Kidney (tissue), 14 donors: Measurements from ENCODE around the gene TLX1. TPM values are rescaled to one million over a fixed set of nuclear protein-coding genes. Genes with fewer than 3 reads are reported as not detected.

ENCODE experiments used
- DNase-seq, 5 donors: peaks; one replicate each; pipeline ENCODE4 v3.0.0-alpha.2; 2013 to 2020
- FAIRE-seq: peaks from 2 replicates; lab custom pipeline; 2012; peaks lifted over from hg19 to GRCh38; lab: Jason Lieb, UNC
- H3K27ac ChIP-seq, 2 donors: one replicate each; pipeline ENCODE4 v1.7.0; 2013; ENCODE audit warnings: low read depth in 2 of 2, low read length in 2 of 2, inconsistent platforms in 1 of 2
- H3K27me3 ChIP-seq: one replicate; pipeline ENCODE4 v1.7.1; 2013; ENCODE audit warnings: low read length, inconsistent platforms; ENCODE audit not compliant: control insufficient read depth, insufficient read depth
- H3K36me3 ChIP-seq, 3 donors: one replicate each; pipeline versions ENCODE4 v1.7.0 to v1.7.1; 2013; ENCODE audit warnings: low read length in 3 of 3, control low read depth in 1 of 3, inconsistent platforms in 1 of 3; ENCODE audit not compliant: insufficient read depth in 3 of 3, control insufficient read depth in 2 of 3
- H3K4me1 ChIP-seq, 3 donors: one replicate each; pipeline versions ENCODE4 v1.7.0 to v1.7.1; 2013; ENCODE audit warnings: low read length in 3 of 3, inconsistent platforms in 1 of 3, low read depth in 1 of 3; ENCODE audit not compliant: control insufficient read depth in 2 of 3, insufficient read depth in 2 of 3
- H3K4me3 ChIP-seq, 3 donors: one replicate each; pipeline versions ENCODE4 v1.7.0 to v1.8.1; 2013; ENCODE audit warnings: low read length in 3 of 3, control low read depth in 1 of 3, inconsistent platforms in 1 of 3
- H3K9ac ChIP-seq, 3 donors: one replicate each; pipeline versions ENCODE4 v1.7.0 to v1.7.1; 2013; ENCODE audit warnings: low read length in 3 of 3, control low read depth in 1 of 3, inconsistent platforms in 1 of 3
- H3K9me3 ChIP-seq, 3 donors: one replicate each; pipeline versions ENCODE4 v1.7.0 to v1.7.1; 2013; ENCODE audit warnings: low read length in 3 of 3, control low read depth in 1 of 3, inconsistent platforms in 1 of 3; ENCODE audit not compliant: control insufficient read depth in 2 of 3, insufficient read depth in 1 of 3
- intact Hi-C: fragments of 100-400 bp; cut with DNase I; formaldehyde crosslinking; loops from one replicate; pipeline ENCODE4 v1.11.1; 2022
- polyA plus RNA-seq: library from polyadenylated mRNA; stranded (reverse); fragments of 350-450 nt; fragmentation: Illumina TruSeq; extraction: RNeasy Lipid Tissue Mini Kit (QIAGEN cat#74804); gene quantifications from one replicate; pipeline ENCODE4 v1.2.3, GENCODE V29; 2014; ENCODE audit warnings: low read depth, low replicate concordance; ENCODE audit not compliant: insufficient read depth
- total RNA-seq: library from RNA; stranded (reverse); fragmentation: NEBNext Ultra II Directional; extraction: Animal tissue kit (Norgen Biotek cat#: 25700); gene quantifications from one replicate; pipeline ENCODE4 v1.2.1, GENCODE V29; 2021
- TF ChIP-seq, protein P1 (sequence below): IDR thresholded peaks from 3 replicates; pipeline ENCODE4 v1.5.1; 2012; ENCODE audit warnings: mild to moderate bottlenecking, moderate library complexity, borderline replicate concordance; ENCODE audit not compliant: insufficient read depth; ENCODE audit errors: extremely low read depth
- donor health status: control.
- donor health status: control.
- donor health status: control.
- donor health status: control.
- donor health status: control.
- donor health status: DM: yes; HTN: yes; CAD: no.
- donor health status: Normal renal cell carcinoma (clear cell type).

The TLX1 gene
- total and polyA plus RNA-seq, 2 donors from 2014 or later = not detected

- intact Hi-C loops = loop anchor here (5.0 kb wide), 1 partner anchor 43 kb away; no protein-coding TSS in a partner anchor
- H3K4me3 ChIP-seq = no peak overlapping the region
- TF ChIP-seq, protein P1, sequence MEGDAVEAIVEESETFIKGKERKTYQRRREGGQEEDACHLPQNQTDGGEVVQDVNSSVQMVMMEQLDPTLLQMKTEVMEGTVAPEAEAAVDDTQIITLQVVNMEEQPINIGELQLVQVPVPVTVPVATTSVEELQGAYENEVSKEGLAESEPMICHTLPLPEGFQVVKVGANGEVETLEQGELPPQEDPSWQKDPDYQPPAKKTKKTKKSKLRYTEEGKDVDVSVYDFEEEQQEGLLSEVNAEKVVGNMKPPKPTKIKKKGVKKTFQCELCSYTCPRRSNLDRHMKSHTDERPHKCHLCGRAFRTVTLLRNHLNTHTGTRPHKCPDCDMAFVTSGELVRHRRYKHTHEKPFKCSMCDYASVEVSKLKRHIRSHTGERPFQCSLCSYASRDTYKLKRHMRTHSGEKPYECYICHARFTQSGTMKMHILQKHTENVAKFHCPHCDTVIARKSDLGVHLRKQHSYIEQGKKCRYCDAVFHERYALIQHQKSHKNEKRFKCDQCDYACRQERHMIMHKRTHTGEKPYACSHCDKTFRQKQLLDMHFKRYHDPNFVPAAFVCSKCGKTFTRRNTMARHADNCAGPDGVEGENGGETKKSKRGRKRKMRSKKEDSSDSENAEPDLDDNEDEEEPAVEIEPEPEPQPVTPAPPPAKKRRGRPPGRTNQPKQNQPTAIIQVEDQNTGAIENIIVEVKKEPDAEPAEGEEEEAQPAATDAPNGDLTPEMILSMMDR = no peak
These were observed 9.2 kb downstream of the TLX1 start for GRCh38 chr10:101140084-101140949.

DNA sequence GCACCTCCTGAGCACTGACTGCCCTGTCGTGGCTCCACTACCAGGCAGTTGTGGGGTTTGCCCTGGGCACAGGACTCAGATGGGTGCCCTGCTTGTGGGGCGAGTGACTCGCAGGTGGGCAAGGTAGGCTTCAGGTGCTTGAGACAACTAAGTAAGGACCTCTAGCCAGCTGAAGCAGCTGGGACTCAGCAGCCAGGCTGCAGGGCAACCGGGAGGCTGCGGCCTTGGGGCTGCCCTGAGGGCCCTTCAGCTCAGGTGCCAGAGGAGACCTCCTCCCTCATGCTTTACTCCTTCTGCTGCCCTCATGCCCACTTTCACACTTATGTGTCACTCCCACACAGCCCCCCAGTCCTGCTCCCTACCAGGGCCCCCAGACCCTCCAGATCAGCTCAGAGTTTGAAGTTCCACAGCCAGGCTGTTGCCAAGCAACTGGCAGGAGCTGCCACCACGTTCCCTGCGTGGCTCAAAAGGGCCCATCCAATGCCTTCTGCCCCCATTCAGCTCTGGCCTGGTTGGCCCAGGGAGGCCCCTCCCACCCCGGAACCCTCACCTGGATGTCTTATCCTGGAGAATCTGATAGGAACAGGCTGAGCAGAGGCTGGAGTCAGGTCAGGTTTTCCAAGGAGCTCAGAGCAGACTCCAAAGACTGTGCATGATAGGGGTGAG, 10.0 kb downstream of the TLX1 start:
- no peak for DNase-seq
- FAIRE-seq = no peak
- Histone ChIP-seq H3K4me1 (peaks cover 0 to 2% (median 0%) of the 10 kb centered on the region in 3 donors), H3K4me3 (no peak overlapping the region), H3K27me3 (peaks cover 80% of the 10 kb centered on the region), H3K36me3 (no peaks in the 10 kb centered on the region), H3K9ac (no peak overlapping the region), H3K27ac (no peak overlapping the region), H3K9me3 (no peaks in the 10 kb centered on the region)
- intact Hi-C loops = loop anchor here (5.0 kb wide), 1 partner anchor 44 kb away; no protein-coding TSS in a partner anchor
- TF ChIP-seq, protein P1 = no peak

More at GRCh38 chr10:101140084-101140949, 9.2 kb downstream of the TLX1 start:
- DNase-seq (peak in 2 of 5 donors; percentile 55 to 73), FAIRE-seq (no peak)
- no peak overlapping the region for H3K27ac ChIP-seq
- no peaks in the 10 kb centered on the region for H3K9me3 ChIP-seq
- peaks cover 82% of the 10 kb centered on the region for H3K27me3 ChIP-seq
- H3K4me1 ChIP-seq = peaks cover 0 to 2% (median 0%) of the 10 kb centered on the region in 3 donors
- no peaks in the 10 kb centered on the region for H3K36me3 ChIP-seq
- H3K9ac ChIP-seq = no peak overlapping the region

GRCh38 chr10:101141616-101142532, 10.8 kb downstream of the TLX1 start:
- Histone ChIP-seq H3K27me3 (peaks cover 77% of the 10 kb centered on the region), H3K9me3 (no peaks in the 10 kb centered on the region), H3K36me3 (no peaks in the 10 kb centered on the region), H3K4me1 (peaks cover 0 to 2% (median 0%) of the 10 kb centered on the region in 3 donors), H3K9ac (no peak overlapping the region), H3K4me3 (no peak overlapping the region), H3K27ac (no peak overlapping the region)
- FAIRE-seq (peak; percentile 66), DNase-seq (peak; percentile 88 to 94 (median 91))
- intact Hi-C loops = loop anchor here (5.0 kb wide), 1 partner anchor 45 kb away; no protein-coding TSS in a partner anchor
- TF ChIP-seq, protein P1 = peak; percentile 88
